ENCODE measurements around the gene PDE4B.
"Not testable (repeated sequence)": the region's sequence is repeated elsewhere in the genome, so short reads cannot be mapped to it uniquely, and the experiment has no call there.

Gene PDE4B

GRCh38 chr1:66055092-66055491, 262.4 kb downstream of the PDE4B start:
- DNase-seq (ENCODE audit: low spot score): no peak

- not testable (repeated sequence) for DNase-seq (ENCODE audit: low spot score)
These were observed 264.8 kb downstream of the PDE4B start for GRCh38 chr1:66057448-66057847.

DNA sequence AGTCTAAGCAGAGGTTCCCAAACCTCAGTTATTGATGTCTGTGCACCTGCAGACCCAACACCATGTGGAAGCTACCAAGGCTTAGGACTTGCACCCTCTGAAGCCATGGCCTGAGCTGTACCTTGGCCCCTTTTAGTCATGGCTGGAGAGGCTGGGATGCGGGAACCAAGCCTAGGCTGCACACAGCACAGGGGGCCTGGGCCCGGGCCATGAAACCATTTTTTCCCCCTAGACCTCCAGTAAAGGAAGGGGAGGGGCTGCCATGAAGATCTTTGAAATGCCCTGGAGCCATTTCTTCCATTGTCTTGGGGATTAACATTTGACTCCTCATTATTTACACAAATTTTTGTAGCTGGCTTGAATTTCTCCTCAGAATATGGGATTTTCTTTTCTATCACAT, 265.9 kb downstream of the PDE4B start:
- DNase-seq (ENCODE audit: low spot score): no peak

- DNase-seq (ENCODE audit: low spot score): not testable (repeated sequence)
These were observed 274.5 kb downstream of the PDE4B start for GRCh38 chr1:66067219-66067618.

DNA sequence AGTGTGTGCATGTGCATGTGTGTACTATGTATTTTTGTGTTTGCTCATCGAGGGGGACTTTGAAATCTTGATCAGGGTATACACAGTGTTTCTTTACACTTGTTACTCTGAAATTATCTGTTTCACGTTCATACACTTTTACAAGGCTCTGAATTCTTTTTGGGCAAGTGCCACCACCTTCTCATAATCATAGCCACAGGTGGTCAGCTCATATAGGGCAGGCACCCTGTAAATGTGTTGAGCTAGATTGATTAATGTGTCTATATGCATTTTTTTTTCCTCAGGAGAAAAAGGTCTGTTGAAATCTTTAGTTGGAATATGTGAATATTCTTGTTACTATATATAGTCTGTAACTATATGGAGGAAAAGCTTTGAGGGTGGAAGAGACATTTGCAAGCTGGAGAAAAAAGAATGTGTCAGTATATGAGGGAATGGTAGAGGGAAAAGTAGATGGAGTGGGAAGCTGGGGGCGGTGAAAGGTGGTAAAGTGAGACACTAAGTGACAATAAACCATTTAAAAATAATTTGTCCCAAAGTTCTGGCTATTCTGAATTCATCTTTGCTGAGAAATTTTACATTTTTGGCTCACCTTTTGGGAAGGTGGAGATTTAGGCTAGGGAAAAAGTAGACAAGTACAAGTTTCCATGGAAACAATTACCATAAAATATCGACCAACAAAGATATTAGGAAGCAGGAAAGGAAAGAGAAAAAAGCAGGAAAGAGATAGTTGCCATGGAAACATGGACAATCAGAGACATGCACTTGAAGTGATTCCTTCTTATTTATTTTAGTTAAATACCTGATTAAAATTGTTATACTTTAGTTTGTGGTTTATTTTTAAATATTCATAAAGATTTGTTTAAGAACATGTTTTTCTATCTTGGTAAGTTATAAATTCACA, 277.5 kb downstream of the PDE4B start:
- DNase-seq (ENCODE audit: low spot score): no peak

DNA sequence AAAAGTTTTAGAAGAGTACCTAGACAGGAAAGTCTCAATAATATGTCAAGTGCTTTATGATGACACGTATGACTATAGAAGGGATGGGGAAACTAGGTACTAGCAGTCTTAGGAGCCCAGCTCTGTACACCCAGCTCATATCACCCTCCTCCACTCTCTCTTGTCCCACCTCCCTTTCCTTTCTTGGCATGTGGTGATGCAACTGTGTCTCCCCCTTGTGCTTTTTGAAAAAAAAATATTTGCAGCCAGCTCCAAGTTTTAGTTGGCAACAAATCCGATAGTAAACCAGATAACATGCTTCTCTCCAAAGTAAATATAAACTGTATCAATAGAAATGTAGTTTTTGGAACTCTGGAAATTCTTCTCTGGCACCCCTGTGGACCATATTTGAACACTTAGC, 280.7 kb downstream of the PDE4B start:
- DNase-seq (ENCODE audit: low spot score): no peak

GRCh38 chr1:66074147-66074546, 281.5 kb downstream of the PDE4B start:
- DNase-seq (ENCODE audit: low spot score): no peak

GRCh38 chr1:66078412-66078811, 285.7 kb downstream of the PDE4B start:
- DNase-seq (ENCODE audit: low spot score): no peak

DNA sequence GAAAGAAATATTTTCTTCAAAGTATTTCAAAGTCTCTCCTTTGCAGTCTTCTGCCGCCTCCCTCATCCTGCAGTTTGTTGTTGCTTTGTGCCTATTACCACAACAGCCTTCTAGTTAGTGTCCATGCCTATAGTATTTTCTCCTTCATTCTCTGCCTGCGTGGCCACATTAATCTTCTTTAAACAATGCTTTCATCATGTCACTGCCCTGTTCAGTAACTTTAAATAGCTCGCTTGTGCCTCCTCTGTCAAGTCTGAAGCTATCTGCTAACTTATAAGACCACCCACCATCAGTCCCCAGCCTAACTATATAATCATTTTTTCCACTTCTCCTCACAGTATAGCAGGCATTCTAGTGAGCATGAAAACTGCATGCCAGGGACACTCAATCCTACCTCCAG, 290.3 kb downstream of the PDE4B start:
- no peak for DNase-seq (ENCODE audit: low spot score)

GRCh38 chr1:66084442-66084841, 291.7 kb downstream of the PDE4B start:
- DNase-seq (ENCODE audit: low spot score): no peak

DNA sequence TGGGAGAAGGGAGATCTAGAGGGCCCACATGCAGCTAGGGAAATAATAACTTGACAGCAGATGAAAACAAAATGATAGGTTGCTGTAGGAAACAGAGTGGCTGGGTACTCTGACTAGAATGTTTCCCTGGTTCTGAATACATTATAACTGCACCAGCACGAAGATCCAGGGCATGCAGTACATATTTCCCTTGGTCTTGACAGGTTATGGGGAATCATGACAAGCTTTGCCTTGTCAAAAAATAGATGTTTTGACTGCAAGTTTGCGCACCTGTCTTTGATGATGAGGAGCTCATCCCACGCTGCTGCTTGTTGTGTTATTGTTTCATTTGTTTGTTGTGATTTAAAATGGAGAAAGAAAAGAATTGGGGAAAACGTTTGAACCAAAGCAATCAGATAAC, 292.9 kb downstream of the PDE4B start:
- DNase-seq (ENCODE audit: low spot score): no peak

GRCh38 chr1:66088787-66089186, 296.1 kb downstream of the PDE4B start:
- no peak for DNase-seq (ENCODE audit: low spot score)

- no peak for DNase-seq (ENCODE audit: low spot score)
These were observed 298.3 kb downstream of the PDE4B start for GRCh38 chr1:66090859-66091457.

GRCh38 chr1:66095190-66095589, 302.5 kb downstream of the PDE4B start:
- no peak for DNase-seq (ENCODE audit: low spot score)

- not testable (repeated sequence) for DNase-seq (ENCODE audit: low spot score)
These were observed 308.3 kb downstream of the PDE4B start for GRCh38 chr1:66100959-66101358.

DNA sequence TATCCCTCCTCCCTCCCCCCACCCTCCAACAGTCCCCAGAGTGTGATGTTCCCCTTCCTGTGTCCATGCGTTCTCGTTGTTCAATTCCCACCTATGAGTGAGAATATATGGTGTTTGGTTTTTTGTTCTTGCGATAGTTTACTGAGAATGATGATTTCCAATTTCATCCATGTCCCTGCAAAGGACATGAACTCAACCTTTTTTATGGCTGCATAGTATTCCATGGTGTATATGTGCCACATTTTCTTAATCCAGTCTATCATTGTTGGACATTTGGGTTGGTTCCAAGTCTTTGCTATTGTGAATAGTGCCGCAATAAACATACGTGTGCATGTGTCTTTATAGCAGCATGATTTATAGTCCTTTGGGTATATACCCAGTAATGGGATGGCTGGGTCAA, 311.4 kb downstream of the PDE4B start:
- not testable (repeated sequence) for DNase-seq (ENCODE audit: low spot score)

DNA sequence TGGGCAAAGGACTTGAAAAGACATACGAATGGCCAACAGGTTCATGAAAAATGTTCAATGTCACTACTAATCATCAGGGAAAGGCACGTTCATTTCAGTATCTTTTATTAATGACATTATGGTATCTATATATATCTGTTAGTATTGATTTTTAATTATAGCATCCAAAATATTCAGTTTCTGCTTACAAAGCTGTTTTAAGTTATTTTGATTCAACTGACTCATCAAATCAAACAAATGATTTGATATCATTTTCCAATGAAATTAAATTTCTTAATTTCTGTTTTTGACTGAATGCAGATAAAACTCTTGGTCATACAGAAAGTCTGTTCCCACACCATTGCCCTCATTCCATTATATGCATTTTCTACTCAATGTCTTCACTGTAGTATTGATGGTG, 315.9 kb downstream of the PDE4B start:
- no peak for DNase-seq (ENCODE audit: low spot score)

- no peak for DNase-seq (ENCODE audit: low spot score)
These were observed 320.2 kb downstream of the PDE4B start for GRCh38 chr1:66112744-66113400.

DNA sequence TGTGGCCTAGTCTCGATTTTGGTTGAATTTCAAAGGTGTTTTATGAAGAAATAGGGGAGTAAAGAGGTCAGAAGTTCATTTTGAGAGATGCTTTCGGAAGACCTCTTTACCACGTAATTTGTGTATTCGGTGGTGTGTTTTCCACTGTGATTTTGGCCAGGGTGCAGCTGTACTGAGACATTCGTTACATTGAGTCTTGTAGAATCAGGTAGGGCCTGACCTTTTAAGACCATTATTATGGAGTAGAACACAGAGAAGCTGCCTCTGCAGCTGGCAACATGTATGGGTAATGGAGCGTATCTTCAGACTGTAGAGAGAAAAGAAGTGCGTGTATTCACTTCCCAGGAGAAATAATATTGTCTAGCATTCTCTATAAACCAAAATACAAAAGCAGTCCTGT, 326.5 kb downstream of the PDE4B start:
- no peak for DNase-seq (ENCODE audit: low spot score)

DNA sequence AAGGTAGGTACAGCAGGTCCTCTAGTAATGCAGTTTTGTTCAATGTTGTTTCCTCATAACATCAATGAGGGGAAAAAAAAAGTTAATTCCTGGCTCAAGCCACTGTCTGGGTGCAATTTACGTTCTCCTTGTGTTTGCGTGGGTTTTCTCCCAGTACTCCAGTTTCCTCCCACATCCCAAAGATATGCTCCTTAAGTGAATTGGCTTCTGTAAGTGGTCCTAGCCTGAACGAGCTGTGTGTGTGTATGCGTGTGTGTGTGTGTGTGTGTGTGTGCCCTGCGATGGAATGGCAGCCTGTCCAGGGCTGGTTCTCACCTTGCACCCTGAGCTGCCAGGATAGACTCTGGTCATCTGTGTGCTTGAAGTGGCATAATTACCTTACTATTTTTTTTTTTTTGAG, 332.0 kb downstream of the PDE4B start:
- no peak for DNase-seq (ENCODE audit: low spot score)

DNA sequence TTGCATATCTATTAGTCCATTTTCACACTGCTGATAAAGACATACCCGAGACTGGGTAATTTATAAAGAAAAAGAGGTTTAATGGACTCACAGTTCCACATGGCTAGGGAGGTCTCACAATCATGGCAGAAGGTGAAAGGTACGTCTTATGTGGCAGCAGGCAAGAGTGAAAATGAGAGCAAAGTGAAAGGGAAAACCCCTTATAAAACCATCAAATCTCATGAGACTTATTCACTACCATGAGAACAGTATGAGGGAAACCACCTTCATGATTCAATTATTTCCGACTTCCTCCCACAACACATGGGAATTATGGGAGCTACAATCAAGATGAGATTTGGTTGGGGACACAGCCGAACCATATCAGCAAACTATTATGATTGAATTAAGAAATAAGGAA, 335.9 kb downstream of the PDE4B start:
- not testable (repeated sequence) for DNase-seq (ENCODE audit: low spot score)

DNA sequence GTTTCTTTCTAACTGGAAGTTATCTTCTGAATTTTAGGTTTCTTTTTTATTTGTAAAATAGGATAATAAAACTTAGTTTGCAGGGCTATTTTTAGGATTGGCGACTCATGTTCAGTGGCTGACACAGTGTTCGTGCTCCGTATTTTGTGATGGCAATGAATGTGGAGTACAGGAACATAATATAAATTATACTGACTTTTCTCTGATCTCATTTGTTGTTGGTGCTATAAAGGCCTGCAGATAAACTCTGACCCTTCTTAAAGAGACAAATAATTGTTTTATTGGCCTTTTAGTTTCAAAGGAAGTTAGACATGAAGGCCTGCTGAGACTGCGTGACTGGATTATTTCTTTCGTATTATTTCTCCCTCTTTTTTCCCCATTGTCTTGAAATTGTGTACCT, 339.6 kb downstream of the PDE4B start:
- DNase-seq (ENCODE audit: low spot score): no peak

GRCh38 chr1:66134004-66134403, 341.3 kb downstream of the PDE4B start:
- DNase-seq (ENCODE audit: low spot score): no peak

All from kidney tubule cell (primary cell).